Endothelial cell of umbilical vein (primary cell): Measurements from ENCODE around the gene ZNF23. TPM values are rescaled to one million over a fixed set of nuclear protein-coding genes. Genes with fewer than 3 reads are reported as not detected.

ENCODE experiments used
- BruUV-seq: library from RNA; stranded (reverse); fragments of 400-500 nt; replicated peaks from 2 replicates; lab custom pipeline; 2021; lab: Mats Ljungman, UMichigan
- CTCF ChIA-PET: fragments of 300-600, 350-600 bp; sonication (Branson Sonifier 250); formaldehyde crosslinking; loops from one replicate; lab custom pipeline; 2021; ENCODE audit warnings: antibody characterized with exemption, inconsistent platforms; lab: Charles Lee
- POLR2A ChIA-PET: fragments of 300-600, 350-600 bp; sonication (Branson Sonifier 250); formaldehyde crosslinking; loops from one replicate; lab custom pipeline; 2021; ENCODE audit warnings: antibody characterized with exemption, inconsistent platforms; lab: Charles Lee
- DNase-seq: peaks from one replicate; pipeline ENCODE4 v3.0.0-alpha.2; 2011; ENCODE audit warnings: low read depth, low spot score
- FAIRE-seq: peaks from 2 replicates; lab custom pipeline; 2011; peaks lifted over from hg19 to GRCh38; lab: Jason Lieb, UNC
- H2AFZ ChIP-seq: 2 replicates; pipeline ENCODE4 v1.6.0; 2012; ENCODE audit warnings: low read depth, low read length, control low read depth, inconsistent platforms
- H3K27ac ChIP-seq: 2 replicates; pipeline ENCODE4 v1.5.1; 2011; ENCODE audit warnings: low read depth, mild to moderate bottlenecking, control low read depth, low read length, moderate library complexity; ENCODE audit not compliant: insufficient read depth
- H3K27me3 ChIP-seq, 2 experiments: 2 replicates each; pipeline versions ENCODE4 v1.6.0 to v1.6.1; 2011; ENCODE audit warnings: low read length in 2 of 2, mixed read lengths in 1 of 2; ENCODE audit not compliant: control insufficient read depth in 2 of 2, insufficient read depth in 2 of 2
- H3K36me3 ChIP-seq, 2 experiments: 2 replicates in 1 of 2; 3 replicates in 1 of 2; pipeline ENCODE4 v1.5.1; 2011; ENCODE audit warnings: low read length in 2 of 2, mild to moderate bottlenecking in 1 of 2, moderate library complexity in 1 of 2; ENCODE audit not compliant: control insufficient read depth in 2 of 2, insufficient read depth in 2 of 2; ENCODE audit errors: extremely low read depth in 1 of 2
- H3K4me1 ChIP-seq: 3 replicates; pipeline ENCODE4 v1.5.1; 2011; ENCODE audit warnings: mild to moderate bottlenecking, low read length; ENCODE audit not compliant: control insufficient read depth, insufficient read depth; ENCODE audit errors: extremely low read depth
- H3K4me2 ChIP-seq: 2 replicates; pipeline ENCODE4 v1.6.1; 2011; ENCODE audit warnings: low read length, control low read depth, mixed read lengths; ENCODE audit not compliant: insufficient read depth
- H3K4me3 ChIP-seq, 3 experiments: fragments of 200-600 bp in 1 of 3; sonication (generic), shearing (Covaris generic) in 1 of 3; replicated peaks in 1 of 3; 2 replicates each; pipeline ENCODE4 v1.5.1; 2011 to 2016; ENCODE audit warnings: control low read depth in 3 of 3, low read length in 3 of 3, mild to moderate bottlenecking in 2 of 3, inconsistent platforms in 1 of 3, low read depth in 1 of 3, moderate library complexity in 1 of 3; ENCODE audit not compliant: insufficient read depth in 1 of 3
- H3K79me2 ChIP-seq: 2 replicates; pipeline ENCODE4 v1.6.0; 2012; ENCODE audit warnings: low read length, inconsistent platforms; ENCODE audit not compliant: control insufficient read depth, insufficient read depth
- H3K9ac ChIP-seq: replicated peaks from 2 replicates; pipeline ENCODE3; 2011; ENCODE audit warnings: low read length, control low read depth; ENCODE audit not compliant: insufficient read depth; ENCODE audit errors: extremely low read depth
- H3K9me1 ChIP-seq: replicated peaks from 3 replicates; pipeline ENCODE4 v1.6.0; 2011; ENCODE audit warnings: mild to moderate bottlenecking, low read length; ENCODE audit not compliant: control insufficient read depth, insufficient read depth; ENCODE audit errors: extremely low read depth
- H3K9me3 ChIP-seq: replicated peaks from 2 replicates; pipeline ENCODE4 v1.5.1; 2012; ENCODE audit warnings: low read length, inconsistent platforms; ENCODE audit not compliant: control insufficient read depth, insufficient read depth
- H4K20me1 ChIP-seq: replicated peaks from 2 replicates; pipeline ENCODE3; 2011; ENCODE audit warnings: mild to moderate bottlenecking, low read length; ENCODE audit not compliant: control insufficient read depth, insufficient read depth; ENCODE audit errors: extremely low read depth
- EZH2 ChIP-seq: IDR thresholded peaks from 2 replicates; pipeline ENCODE4 v1.6.1; 2012; ENCODE audit warnings: borderline replicate concordance, low read depth, mild to moderate bottlenecking, moderate library complexity, low read length, inconsistent platforms; ENCODE audit not compliant: severe bottlenecking
- GATA2 ChIP-seq: IDR thresholded peaks from 2 replicates; pipeline ENCODE4 v1.7.0; 2011; ENCODE audit warnings: low read depth, mild to moderate bottlenecking, moderate library complexity, mixed read lengths, low read length; ENCODE audit not compliant: insufficient read length, insufficient read depth
- JUN ChIP-seq: IDR thresholded peaks from 2 replicates; pipeline ENCODE4 v1.6.1; 2011; ENCODE audit warnings: borderline replicate concordance, low read depth; ENCODE audit not compliant: insufficient read length, insufficient read depth
- MYC ChIP-seq: IDR thresholded peaks from one replicate; pipeline ENCODE4 v1.6.1; 2011; ENCODE audit warnings: mild to moderate bottlenecking, low read depth, low read length
- POLR2A ChIP-seq: IDR thresholded peaks from 2 replicates; pipeline ENCODE4 v1.6.1; 2012; ENCODE audit warnings: low read depth, mild to moderate bottlenecking, control low read depth, low read length
- dilution Hi-C: fragments of 300-500 bp; cut with MboI; formaldehyde crosslinking; loops from one replicate; pipeline ENCODE4 v1.15.0; 2019; ENCODE audit warnings: low sequenced_read_pairs; ENCODE audit not compliant: extremely low pct_ligation_motif_present
- intact Hi-C: fragments of 100-400 bp; cut with micrococcal nuclease; formaldehyde crosslinking; loops from one replicate; pipeline ENCODE4 v1.10.0; 2022
- polyA plus RNA-seq, 4 experiments: library from polyadenylated mRNA; depleted of rRNA in 3 of 4; stranded (reverse) in 3 of 4; unstranded in 1 of 4; fragments of >200 nt; gene quantifications; 2 replicates each; pipeline versions ENCODE4 v1.2.1 to v1.2.3, GENCODE V29; 2011 to 2012; ENCODE audit warnings: missing spikeins in 1 of 4
- total RNA-seq: library from RNA; stranded (reverse); gene quantifications from 2 replicates; pipeline ENCODE4 v1.2.3, GENCODE V29; 2021
- TF ChIP-seq, protein P1 (sequence below), 2 donors: IDR thresholded peaks; 1 replicate in 1 of 2; 2 replicates in 1 of 2; pipeline ENCODE4 v1.5.1; 2011; ENCODE audit warnings: low read length in 2 of 2, mild to moderate bottlenecking in 2 of 2, moderate library complexity in 2 of 2, control low read depth in 1 of 2, inconsistent platforms in 1 of 2, low read depth in 1 of 2; ENCODE audit not compliant: insufficient read depth in 1 of 2; ENCODE audit errors: extremely low read depth in 1 of 2

Gene ZNF23
- total and polyA plus RNA-seq, 2 donors (not counting 3 experiments of a cell fraction or from before 2014, with no cell fraction given): 2.1 to 6.4 TPM

GRCh38 chr16:71500964-71501363, 38.9 kb upstream of the ZNF23 start:
- Histone ChIP-seq H3K4me3 (no peak overlapping the region), H3K9me3 (no peaks in the 10 kb centered on the region), H3K27ac (no peak overlapping the region), H2AFZ (no peak overlapping the region), H3K4me1 (no peaks in the 10 kb centered on the region), H3K9me1 (no peaks in the 10 kb centered on the region), H3K27me3 (no peaks in the 10 kb centered on the region), H3K36me3 (no peaks in the 10 kb centered on the region), H4K20me1 (no peaks in the 10 kb centered on the region), H3K79me2 (no peaks in the 10 kb centered on the region), H3K9ac (no peak overlapping the region), H3K4me2 (no peak overlapping the region)
- dilution Hi-C loops: no loop called here
- FAIRE-seq (no peak), DNase-seq (no peak)
- no peak for TF ChIP-seq POLR2A
- TF ChIP-seq, protein P1, sequence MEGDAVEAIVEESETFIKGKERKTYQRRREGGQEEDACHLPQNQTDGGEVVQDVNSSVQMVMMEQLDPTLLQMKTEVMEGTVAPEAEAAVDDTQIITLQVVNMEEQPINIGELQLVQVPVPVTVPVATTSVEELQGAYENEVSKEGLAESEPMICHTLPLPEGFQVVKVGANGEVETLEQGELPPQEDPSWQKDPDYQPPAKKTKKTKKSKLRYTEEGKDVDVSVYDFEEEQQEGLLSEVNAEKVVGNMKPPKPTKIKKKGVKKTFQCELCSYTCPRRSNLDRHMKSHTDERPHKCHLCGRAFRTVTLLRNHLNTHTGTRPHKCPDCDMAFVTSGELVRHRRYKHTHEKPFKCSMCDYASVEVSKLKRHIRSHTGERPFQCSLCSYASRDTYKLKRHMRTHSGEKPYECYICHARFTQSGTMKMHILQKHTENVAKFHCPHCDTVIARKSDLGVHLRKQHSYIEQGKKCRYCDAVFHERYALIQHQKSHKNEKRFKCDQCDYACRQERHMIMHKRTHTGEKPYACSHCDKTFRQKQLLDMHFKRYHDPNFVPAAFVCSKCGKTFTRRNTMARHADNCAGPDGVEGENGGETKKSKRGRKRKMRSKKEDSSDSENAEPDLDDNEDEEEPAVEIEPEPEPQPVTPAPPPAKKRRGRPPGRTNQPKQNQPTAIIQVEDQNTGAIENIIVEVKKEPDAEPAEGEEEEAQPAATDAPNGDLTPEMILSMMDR (IDR thresholded peaks at IDR 0.05; ENCODE audit: extremely low read depth in 1 of 2, insufficient read depth in 1 of 2, low read depth in 1 of 2, low read length in 2 of 2): no peak
- TF ChIP-seq EZH2: no peak
- no peak for TF ChIP-seq GATA2
- no peak for TF ChIP-seq JUN
- no peak for TF ChIP-seq MYC
- BruUV-seq: no TSS peak
- intact Hi-C loops: no loop called here
- CTCF ChIA-PET: interaction anchor here (1.3 to 6.3 kb wide), 5 partner anchors 19 to 142 kb away, joined by 3 to 229 read pairs (median 11); partner anchors contain the start of gene CALB2
- POLR2A ChIA-PET: no interaction called here
